Astrocyte of the cerebellum (primary cell): ENCODE results near the gene MMP3.
"Not testable (repeated sequence)": the region's sequence is repeated elsewhere in the genome, so short reads cannot be mapped to it uniquely, and the experiment has no call there.

Experiments used
- DNase-seq: peaks from one replicate; pipeline ENCODE4 v3.0.0-alpha.2; 2011; ENCODE audit warnings: low read depth
- H3K4me3 ChIP-seq: 2 replicates; pipeline ENCODE4 v1.5.1; 2011; ENCODE audit warnings: mild to moderate bottlenecking, low read depth, low read length, moderate library complexity
- in situ Hi-C: cut with HindIII; loops from 2 replicates; pipeline ENCODE4 v1.10.0; 2017; ENCODE audit warnings: low sequenced_read_pairs
- TF ChIP-seq, protein P1 (sequence below): IDR thresholded peaks from 2 replicates; pipeline ENCODE4 v1.5.1; 2012; ENCODE audit warnings: low read length, low read depth, moderate library complexity, mild to moderate bottlenecking; ENCODE audit errors: missing control alignments

MMP3 gene

DNA sequence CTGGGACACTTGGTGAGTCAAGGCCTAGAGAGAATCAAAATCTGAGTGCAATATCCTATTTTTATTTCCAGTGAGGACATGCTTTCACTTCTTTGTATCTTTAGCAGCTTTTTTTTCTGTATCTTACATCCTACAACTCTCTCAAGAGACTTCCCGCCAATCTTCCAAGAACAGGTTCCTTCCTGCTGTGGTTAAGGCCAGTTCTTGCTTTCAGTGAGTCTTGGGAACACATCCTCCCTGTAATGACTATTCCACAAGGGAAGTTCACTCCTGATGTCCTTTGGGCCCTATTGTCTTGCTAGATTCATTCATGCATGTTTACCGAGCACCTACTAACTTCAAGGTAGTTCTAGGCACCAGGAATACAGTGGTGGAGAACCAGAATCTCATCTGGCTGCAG lies 35.2 kb upstream of the MMP3 start:
- H3K4me3 ChIP-seq: no peak overlapping the region
- TF ChIP-seq, protein P1, sequence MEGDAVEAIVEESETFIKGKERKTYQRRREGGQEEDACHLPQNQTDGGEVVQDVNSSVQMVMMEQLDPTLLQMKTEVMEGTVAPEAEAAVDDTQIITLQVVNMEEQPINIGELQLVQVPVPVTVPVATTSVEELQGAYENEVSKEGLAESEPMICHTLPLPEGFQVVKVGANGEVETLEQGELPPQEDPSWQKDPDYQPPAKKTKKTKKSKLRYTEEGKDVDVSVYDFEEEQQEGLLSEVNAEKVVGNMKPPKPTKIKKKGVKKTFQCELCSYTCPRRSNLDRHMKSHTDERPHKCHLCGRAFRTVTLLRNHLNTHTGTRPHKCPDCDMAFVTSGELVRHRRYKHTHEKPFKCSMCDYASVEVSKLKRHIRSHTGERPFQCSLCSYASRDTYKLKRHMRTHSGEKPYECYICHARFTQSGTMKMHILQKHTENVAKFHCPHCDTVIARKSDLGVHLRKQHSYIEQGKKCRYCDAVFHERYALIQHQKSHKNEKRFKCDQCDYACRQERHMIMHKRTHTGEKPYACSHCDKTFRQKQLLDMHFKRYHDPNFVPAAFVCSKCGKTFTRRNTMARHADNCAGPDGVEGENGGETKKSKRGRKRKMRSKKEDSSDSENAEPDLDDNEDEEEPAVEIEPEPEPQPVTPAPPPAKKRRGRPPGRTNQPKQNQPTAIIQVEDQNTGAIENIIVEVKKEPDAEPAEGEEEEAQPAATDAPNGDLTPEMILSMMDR: no peak
- no peak for DNase-seq
- in situ Hi-C loops: no loop called here

DNA sequence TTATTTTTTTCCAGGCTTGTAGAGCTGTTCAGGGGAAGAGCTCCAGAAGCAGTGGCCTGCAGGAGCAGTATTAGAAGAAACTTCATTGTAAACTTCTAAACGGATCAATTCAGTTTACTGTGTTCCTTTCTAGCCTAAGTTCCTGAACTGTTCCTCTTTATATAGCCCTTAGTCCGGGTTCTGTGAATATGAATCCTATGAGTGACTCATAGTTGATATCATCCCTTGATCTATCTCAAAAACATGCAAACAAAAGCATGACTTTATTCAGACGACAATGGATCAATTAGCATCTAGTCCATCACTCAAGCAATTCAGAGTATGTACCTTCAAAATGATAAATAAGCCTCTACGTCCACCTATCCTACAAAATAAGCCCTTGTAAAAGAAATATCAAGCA lies 31.4 kb upstream of the MMP3 start, which contains the start of gene MMP12:
Gene MMP12 (minus strand): TSS at position 131 of the 400 bp plus-strand sequence. CDS start 45 bp downstream, at position 86.
- H3K4me3 ChIP-seq: no peak within 1 kb of the TSS
- TF ChIP-seq, protein P1: no peak
- in situ Hi-C loops: no loop called here
- no peak for DNase-seq

DNA sequence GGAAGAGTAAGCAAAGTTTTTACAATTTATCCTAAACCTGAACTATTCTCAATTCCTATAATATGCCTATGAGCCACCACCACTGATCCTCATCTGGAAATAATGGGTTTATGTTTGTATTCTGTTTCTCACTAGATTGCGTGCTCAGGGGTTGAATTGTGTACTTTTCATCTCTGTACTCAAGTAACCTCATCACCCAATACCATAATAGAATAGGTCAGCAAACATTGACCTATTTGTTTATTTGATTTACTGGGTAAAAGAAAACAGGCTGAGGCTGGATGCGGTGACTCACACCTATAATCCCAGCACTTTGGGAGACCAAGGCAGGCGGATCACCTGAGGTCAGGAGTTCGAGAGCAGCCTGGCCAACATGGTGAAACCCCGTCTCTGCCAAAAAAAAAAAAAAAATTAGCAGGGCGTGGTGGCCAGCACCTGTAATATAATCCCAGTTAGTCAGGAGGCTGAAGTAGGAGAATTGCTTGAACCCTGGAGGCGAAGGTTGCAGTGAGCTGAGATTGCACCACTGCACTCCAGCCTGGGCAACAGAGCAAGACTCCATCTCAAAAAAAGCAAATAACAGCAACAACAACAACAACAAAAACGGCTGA lies 26.1 kb upstream of the MMP3 start:
- DNase-seq, in situ Hi-C loops: not testable (repeated sequence)

DNA sequence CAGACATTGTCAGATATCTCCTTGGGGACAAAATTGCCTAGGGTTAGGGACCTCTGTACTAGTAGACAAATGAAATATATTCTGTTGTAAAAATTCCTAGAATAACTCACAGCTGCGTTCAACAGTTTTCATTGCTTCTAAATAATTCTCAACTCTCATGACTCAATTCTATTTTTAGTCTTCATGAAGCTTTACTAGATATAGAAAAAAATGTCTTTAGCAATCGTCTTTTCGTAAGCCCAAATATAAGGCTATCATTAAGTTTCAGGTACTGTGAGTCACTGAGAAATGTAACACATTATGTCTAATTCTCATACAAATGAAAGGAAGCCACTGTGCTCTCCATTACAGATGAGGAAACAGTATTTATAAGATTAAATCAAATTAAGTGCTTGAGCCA lies 24.9 kb upstream of the MMP3 start:
- no peak overlapping the region for H3K4me3 ChIP-seq
- TF ChIP-seq, protein P1: no peak
- DNase-seq: no peak
- in situ Hi-C loops: no loop called here

More for the DNA sequence above, 26.1 kb upstream of the MMP3 start:
- not testable (repeated sequence) for H3K4me3 ChIP-seq

GRCh38 chr11:102864724-102865123 lies 21.3 kb upstream of the MMP3 start:
- in situ Hi-C loops: no loop called here
- H3K4me3 ChIP-seq: no peak overlapping the region

GRCh38 chr11:102853956-102854355 lies 10.5 kb upstream of the MMP3 start:
- in situ Hi-C loops: no loop called here
- TF ChIP-seq, protein P1: no peak
- no peak overlapping the region for H3K4me3 ChIP-seq
- DNase-seq: no peak

More at GRCh38 chr11:102864724-102865123, 21.3 kb upstream of the MMP3 start:
- DNase-seq: no peak
- TF ChIP-seq, protein P1: no peak

DNA sequence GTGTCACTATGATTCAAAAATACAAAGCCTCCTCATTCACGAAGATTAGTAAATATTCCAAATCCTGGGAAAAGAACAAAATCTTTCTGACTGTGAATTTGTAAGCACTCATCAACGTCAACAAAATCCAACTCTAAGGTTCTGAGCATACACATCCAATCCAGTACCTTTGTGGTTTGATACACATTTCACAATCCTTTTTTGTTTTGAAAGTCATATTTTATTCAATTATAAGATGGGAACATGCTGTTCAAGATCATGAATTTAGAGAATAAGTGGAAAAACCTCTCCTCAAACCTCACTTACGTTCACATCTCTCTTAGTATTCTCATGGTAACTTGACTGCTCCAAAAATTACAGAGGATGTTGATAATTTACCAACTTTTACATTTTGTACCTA lies 9.6 kb upstream of the MMP3 start:
- DNase-seq: no peak
- no peak overlapping the region for H3K4me3 ChIP-seq
- TF ChIP-seq, protein P1: no peak
- in situ Hi-C loops: no loop called here
